Transverse colon (tissue), 4 donors: ENCODE data around the gene ABTB1. TPM values are rescaled to one million over a fixed set of nuclear protein-coding genes. Genes with fewer than 3 reads are reported as not detected.

Source experiments
- DNase-seq: peaks from one replicate; pipeline ENCODE4 v3.0.0-alpha.2; 2019
- H3K27ac ChIP-seq, 4 donors: fragments of 200-600 bp; sonication (generic); 2 replicates each; pipeline ENCODE4 v1.5.1; 2016 to 2018; ENCODE audit warnings: inconsistent platforms in 4 of 4
- H3K27me3 ChIP-seq: fragments of 200-600 bp; sonication (generic); 2 replicates; pipeline ENCODE4 v1.5.1; 2017; ENCODE audit warnings: inconsistent platforms
- H3K36me3 ChIP-seq, 4 donors: fragments of 200-600 bp; sonication (generic); 2 replicates each; pipeline ENCODE4 v1.5.1; 2017 to 2019; ENCODE audit warnings: inconsistent platforms in 4 of 4
- H3K4me1 ChIP-seq, 4 donors: fragments of 200-600 bp; sonication (generic); 2 replicates each; pipeline ENCODE4 v1.5.1; 2017 to 2020; ENCODE audit warnings: inconsistent platforms in 4 of 4
- H3K4me3 ChIP-seq, 4 donors: fragments of 200-600 bp; sonication (generic); 1 replicate in 1 of 4; 2 replicates in 3 of 4; pipeline versions ENCODE4 v1.5.1 to v1.6.1; 2017 to 2019; ENCODE audit warnings: inconsistent platforms in 4 of 4
- H3K9me3 ChIP-seq, 2 donors: fragments of 200-600 bp; sonication (generic); 2 replicates each; pipeline ENCODE4 v1.5.1; 2017 to 2019; ENCODE audit warnings: inconsistent platforms in 2 of 2
- CTCF ChIP-seq, 5 experiments: fragments of 200-600 bp in 3 of 5; fragments of 450-650 bp in 2 of 5; sonication (generic) in 3 of 5; IDR thresholded peaks; 1 replicate in 2 of 5; 2 replicates in 3 of 5; pipeline ENCODE4 v1.5.1; 2016 to 2017; ENCODE audit warnings: antibody characterized with exemption in 5 of 5, inconsistent platforms in 3 of 5, mild to moderate bottlenecking in 2 of 5, moderate library complexity in 1 of 5
- EP300 ChIP-seq: sonication (generic); formaldehyde crosslinking; IDR thresholded peaks from one replicate; pipeline ENCODE4 v1.6.1; 2017; ENCODE audit warnings: antibody characterized with exemption, low read depth
- POLR2A ChIP-seq: fragments of 450-650 bp; IDR thresholded peaks from one replicate; pipeline ENCODE4 v1.6.1; 2016; ENCODE audit warnings: antibody characterized with exemption, mild to moderate bottlenecking, moderate library complexity
- POLR2AphosphoS5 ChIP-seq, 3 donors: sonication (generic); formaldehyde crosslinking; IDR thresholded peaks; one replicate each; pipeline ENCODE4 v1.6.1; 2016; ENCODE audit warnings: antibody characterized with exemption in 3 of 3
- WGBS, 2 donors: methylation state at CpG; one replicate each; pipeline ENCODE4 v1.1.5; 2018; ENCODE audit warnings: low coverage in 1 of 2; 5-methylcytosine and 5-hydroxymethylcytosine counted together
- in situ Hi-C, 4 donors: fragments of 200-750 bp; cut with MboI; loops; one replicate each; pipeline versions ENCODE4 v1.15.0 to v1.15.1; 2017; ENCODE audit warnings: low sequenced_read_pairs in 3 of 4, low pct_ligation_motif_present in 1 of 4, low pct_unique_long_range_greater_than_20kb in 1 of 4
- intact Hi-C: fragments of 100-400 bp; cut with DNase I; formaldehyde crosslinking; loops from one replicate; pipeline ENCODE4 v1.15.1; 2023; ENCODE audit warnings: low total_unique reads
- total RNA-seq, 4 donors: library from RNA; depleted of rRNA; stranded (reverse); fragments of >200 nt; gene quantifications; one replicate each; pipeline ENCODE4 v1.1.0, GENCODE V29; 2016

Gene ABTB1
- total RNA-seq, 4 donors from 2014 or later: 29.6 to 80.4 (median 45.8) TPM

GRCh38 chr3:127730171-127730570 lies 57.4 kb downstream of the ABTB1 start:
- in situ Hi-C loops (no loop called here), intact Hi-C loops (no loop called here)
- Histone ChIP-seq H3K27ac (no peak overlapping the region), H3K4me1 (peaks cover 2 to 39% (median 20%) of the 10 kb centered on the region in 4 donors), H3K9me3 (no peaks in the 10 kb centered on the region), H3K27me3 (no peaks in the 10 kb centered on the region), H3K36me3 (no peaks in the 10 kb centered on the region), H3K4me3 (no peak overlapping the region)
- no peak for DNase-seq
- TF ChIP-seq CTCF (IDR thresholded peaks at IDR 0.05) (no peak), EP300 (no peak), POLR2AphosphoS5 (IDR thresholded peaks at IDR 0.05) (no peak), POLR2A (no peak)
- 94% methylated on average over 8 of the region's 8 CpGs for WGBS, 2 donors

Other genes with a start within 250 kb of the ABTB1 start
- 10 to 100 TPM; 16.1 to 29.8 (median 21.1) TPM for gene TPRA1, start 82.2 kb upstream of the ABTB1 start, total RNA-seq
- gene MCM2, start 74.5 kb upstream of the ABTB1 start, total RNA-seq: 10 to 100 TPM in 1 of 4 donors, 1 to 10 TPM in 2, not detected in 1; 4.3 to 16.7 (median 9.6) TPM
- 10 to 100 TPM in 3 of 4 donors, 1 to 10 TPM in 1; 9.7 to 18.9 (median 15.9) TPM for gene PODXL2, start 43.8 kb upstream of the ABTB1 start, total RNA-seq
- gene MGLL, start 149.6 kb downstream of the ABTB1 start, total RNA-seq: 100 to 1,000 TPM; 150 to 329 (median 294) TPM
- 10 to 100 TPM in 1 of 4 donors, 1 to 10 TPM in 3; 3.3 to 17.5 (median 4.3) TPM for gene KBTBD12, start 242.3 kb downstream of the ABTB1 start, total RNA-seq